Right ventricle myocardium inferior (tissue), 1 donor: Measurements from ENCODE around the gene PPM1E. TPM values are rescaled to one million over a fixed set of nuclear protein-coding genes. Genes with fewer than 3 reads are reported as not detected.
"Not testable (repeated sequence)": the region's sequence is repeated elsewhere in the genome, so short reads cannot be mapped to it uniquely, and the experiment has no call there.

ENCODE experiments used
- ATAC-seq: fragments of 200-7000 bp; cut with Tn5 transposase; one replicate; pipeline ENCODE4 v1.9.1; 2020; ENCODE audit warnings: mild to moderate bottlenecking, moderate library complexity
- DNase-seq: peaks from one replicate; pipeline ENCODE4 v3.0.0; 2021; ENCODE audit errors: missing footprints
- intact Hi-C: fragments of 100-400 bp; cut with DNase I; formaldehyde crosslinking; loops from one replicate; pipeline ENCODE4 v1.11.0; 2022
- total RNA-seq: library from RNA; stranded (reverse); fragmentation: NEBNext Ultra II Directional; extraction: Animal tissue kit (Norgen Biotek cat#: 25700); gene quantifications from one replicate; pipeline ENCODE4 v1.2.1, GENCODE V29; 2021
- donor health status: DM: no; HTN: yes; CAD: no; lungs with severe emphysema.

The PPM1E gene
- total RNA-seq, 1 donor from 2014 or later: 2.3 TPM

DNA sequence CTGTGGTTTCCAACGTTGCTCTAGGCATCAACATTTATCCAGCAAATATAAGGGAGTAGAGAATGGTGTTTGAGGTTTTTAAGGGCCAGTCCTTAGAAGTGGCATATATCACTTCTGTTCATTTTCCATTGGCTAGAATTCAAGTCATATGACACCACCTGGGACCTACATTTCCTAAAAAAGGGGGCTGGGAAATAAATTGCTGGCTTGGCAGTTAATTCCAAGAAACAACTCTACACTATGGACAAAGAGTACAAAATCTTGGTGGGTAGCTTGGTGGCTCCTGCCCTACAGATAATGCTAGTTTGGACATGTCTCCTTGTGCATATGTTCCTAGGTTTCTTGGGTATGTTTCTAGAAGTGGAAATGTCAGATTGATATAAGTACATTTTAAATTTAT is 7.6 kb downstream of the PPM1E start:
- ATAC-seq: no peak
- intact Hi-C loops: no loop called here
- DNase-seq: no peak

DNA sequence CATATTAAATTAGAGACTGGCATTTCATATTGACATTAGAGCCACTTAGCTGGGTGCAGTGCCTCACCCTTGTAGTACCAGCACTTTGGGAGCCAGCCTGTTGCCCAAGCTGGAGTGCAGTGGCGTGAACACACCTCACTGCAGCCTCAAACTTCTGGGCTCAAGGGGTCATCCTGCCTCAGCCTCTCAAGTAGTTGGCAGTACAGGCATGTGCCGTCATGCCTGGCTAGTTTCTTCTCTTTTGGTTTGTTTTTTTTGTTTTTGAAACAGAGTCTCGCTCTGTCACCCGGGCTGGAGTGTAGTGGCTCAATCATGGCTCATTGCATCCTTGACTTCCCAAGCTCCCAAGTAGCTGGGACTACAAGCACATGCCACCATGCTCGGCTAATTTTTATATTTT is 8.7 kb downstream of the PPM1E start:
- intact Hi-C loops: no loop called here
- ATAC-seq (no peak), DNase-seq (no peak)

DNA sequence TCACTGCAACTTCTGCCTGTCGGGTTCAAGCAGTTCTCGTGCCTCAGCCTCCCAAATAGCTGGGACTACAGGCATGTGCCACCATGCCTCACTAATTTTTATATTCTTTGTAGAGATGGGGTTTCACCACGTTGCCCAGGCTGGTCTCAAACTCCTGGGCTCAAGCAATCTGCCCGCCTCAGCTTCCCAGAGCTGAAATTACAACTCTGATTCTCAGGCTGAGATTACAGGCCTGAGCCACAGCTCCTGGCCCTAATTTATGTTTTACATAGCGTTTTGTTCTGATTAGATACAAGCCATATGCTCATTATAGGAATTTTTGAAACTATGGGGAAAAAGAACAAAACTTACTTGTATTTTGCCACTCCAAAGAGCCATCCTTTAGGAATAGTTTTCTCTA is 22.8 kb downstream of the PPM1E start:
- ATAC-seq, DNase-seq, intact Hi-C loops: not testable (repeated sequence)

DNA sequence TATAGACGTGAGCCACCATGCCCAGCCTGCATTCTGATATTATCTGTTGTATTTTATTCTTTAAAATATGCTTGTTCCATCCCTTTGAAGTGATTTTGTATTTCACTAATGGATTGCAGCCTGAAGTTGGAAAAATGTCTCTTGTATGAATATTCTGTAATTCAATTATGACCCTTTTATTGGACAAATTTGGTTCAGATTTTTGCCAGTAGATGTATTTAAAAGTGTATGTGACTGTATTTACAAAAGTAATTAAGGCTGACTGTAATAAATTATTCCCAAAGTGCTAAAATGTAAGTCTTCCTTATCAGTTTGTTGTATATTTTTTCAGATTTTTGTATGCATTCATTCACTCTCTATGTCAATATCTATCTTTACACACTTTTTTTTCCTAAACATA is 23.8 kb downstream of the PPM1E start:
- ATAC-seq (no peak), DNase-seq (no peak)
- intact Hi-C loops: no loop called here

DNA sequence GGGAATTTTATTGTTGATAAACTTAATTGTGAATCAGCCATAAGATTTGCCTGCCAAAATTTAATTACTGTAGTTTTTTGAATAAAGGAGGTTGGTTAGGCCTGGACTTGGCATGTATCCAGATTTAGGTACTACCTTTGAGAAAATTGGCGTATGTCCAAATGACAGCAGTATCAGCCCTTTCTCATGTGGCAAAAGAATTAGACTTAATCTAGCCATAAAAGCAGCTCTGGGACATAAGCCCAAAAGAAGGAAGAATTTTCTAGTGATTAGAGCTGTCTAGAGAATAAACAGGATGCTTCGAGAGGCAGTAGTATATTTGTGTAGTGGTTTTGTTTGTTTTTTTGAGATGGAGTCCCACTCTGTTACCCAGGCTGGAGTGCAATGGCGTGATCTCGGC is 27.7 kb downstream of the PPM1E start:
- intact Hi-C loops: no loop called here
- ATAC-seq (no peak), DNase-seq (no peak)

DNA sequence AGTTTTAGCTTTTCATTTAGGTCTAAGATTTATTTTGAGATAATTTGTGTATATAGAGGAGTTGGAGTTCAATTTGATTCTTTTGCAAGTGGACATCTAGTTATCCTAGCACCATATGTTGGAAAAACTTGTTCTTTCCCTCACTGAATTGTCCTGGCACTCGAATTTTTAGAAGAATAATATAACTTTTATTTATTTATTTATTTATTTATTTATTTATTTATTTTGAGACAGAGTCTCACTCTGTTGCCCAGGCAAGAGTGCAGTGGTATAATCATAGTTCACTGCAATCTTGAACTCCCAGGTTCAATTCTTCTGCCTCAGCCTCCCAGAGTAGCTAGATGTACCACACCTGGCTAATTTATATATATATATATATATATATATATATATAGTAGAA is 29.4 kb downstream of the PPM1E start:
- DNase-seq (no peak), ATAC-seq (no peak)
- intact Hi-C loops: no loop called here

DNA sequence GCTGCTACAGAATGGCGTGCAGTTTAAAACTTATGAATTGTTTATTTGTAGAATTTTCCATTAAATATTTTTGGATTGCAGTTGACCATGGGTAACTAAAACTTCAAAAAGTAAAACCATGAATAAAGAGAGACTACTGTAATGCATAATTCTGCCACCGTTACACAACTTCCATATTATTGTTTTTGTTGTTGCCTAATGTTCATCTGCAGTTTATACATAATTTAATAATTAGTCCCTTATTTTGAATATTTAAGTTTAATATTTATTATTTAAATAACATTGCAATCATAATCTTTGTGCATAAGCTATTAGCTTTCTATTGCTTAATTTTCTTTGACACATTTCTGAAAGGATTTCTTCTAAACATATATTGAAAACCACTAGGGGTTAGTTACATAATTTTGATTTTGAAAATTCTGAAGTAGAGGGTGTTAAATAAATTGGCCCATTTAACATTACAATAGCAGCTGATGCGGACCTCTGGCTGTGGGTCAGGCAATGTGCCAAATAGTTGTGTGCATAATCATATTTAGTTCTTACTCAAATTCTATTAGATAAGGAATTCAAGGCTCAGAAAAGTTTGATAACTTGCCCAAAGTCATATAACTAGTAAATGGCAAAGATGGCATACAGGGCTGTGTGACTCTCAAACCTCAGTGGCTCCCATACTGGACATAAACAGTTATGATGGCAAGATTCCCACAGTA is 31.1 kb downstream of the PPM1E start:
- intact Hi-C loops: no loop called here
- DNase-seq (no peak), ATAC-seq (no peak)

DNA sequence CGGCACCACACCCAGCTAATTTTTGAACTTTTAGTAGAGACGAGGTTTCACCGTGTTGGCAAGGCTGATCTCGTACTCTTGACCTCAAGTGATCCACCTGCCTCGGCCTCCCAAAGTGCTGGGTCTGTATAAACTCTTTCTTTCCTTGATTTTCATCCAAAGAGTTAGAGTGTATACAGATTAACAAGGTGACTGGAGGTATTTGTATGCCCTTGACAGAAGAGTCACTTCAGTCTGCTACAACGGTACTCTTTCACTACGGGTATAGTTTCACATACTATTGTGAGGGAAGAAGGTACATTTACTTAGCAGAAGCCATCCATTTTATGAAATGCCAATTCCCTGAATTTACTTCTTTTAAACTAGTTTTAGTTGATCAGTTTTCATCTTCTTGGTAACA is 32.5 kb downstream of the PPM1E start:
- ATAC-seq (no peak), DNase-seq (no peak)
- intact Hi-C loops: no loop called here

DNA sequence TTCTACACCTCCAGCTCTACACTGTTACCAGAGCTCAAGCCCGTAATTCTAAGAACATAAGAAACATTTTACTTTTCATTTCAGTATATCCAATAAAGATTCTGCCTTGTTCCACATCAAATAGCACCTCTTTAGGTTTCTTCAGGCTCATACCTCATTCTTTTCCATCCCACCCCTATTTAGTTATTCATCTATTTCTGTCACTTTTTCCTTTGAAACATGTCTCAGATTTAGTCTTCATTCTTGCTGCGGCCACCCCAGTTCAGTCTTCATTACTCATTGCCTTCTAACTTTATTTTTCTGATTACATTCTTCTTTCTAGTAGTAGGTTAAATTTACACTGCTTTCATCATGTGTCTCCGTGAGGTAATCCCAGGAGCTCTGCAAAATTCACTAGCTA is 33.5 kb downstream of the PPM1E start:
- DNase-seq: no peak
- ATAC-seq: no peak
- intact Hi-C loops: no loop called here

DNA sequence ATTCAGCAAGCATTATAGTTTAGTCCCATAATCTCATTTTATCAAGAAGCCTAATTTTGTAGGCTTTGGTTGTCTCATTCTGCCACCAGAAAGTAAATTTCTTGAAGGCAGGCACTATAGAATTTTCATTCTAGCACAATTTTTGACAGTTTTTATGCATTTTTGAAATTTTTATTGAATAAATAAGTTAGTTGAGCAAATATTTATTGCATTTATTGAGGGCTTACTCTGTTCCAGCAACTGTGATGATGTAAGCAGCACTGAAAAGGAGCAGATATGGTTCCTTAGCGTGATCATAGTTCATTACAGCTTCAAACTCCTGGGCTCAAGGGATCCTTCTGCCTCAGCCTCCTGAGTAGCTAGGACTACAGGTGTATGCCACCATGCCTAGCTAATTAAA is 34.2 kb downstream of the PPM1E start:
- DNase-seq (no peak), ATAC-seq (no peak)
- intact Hi-C loops: no loop called here

DNA sequence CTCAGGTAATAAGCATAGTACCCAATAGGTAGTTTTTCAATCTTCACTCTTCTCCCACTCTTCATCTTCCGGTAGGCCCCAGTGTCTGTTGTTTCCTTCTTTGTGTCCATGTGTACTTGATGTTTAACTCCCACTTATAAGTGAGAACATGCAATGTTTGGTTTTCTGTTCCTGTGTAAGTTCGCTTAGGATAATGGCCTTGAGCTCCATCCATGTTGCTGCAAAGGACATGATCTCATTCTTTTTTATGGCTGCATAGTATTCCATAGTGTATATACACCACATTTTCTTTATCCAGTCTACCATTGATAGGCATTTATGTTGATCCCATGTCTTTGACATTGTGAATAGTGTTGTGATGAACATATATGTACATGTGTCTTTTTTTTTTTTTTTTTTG is 38.9 kb downstream of the PPM1E start:
- ATAC-seq, intact Hi-C loops, DNase-seq: not testable (repeated sequence)

DNA sequence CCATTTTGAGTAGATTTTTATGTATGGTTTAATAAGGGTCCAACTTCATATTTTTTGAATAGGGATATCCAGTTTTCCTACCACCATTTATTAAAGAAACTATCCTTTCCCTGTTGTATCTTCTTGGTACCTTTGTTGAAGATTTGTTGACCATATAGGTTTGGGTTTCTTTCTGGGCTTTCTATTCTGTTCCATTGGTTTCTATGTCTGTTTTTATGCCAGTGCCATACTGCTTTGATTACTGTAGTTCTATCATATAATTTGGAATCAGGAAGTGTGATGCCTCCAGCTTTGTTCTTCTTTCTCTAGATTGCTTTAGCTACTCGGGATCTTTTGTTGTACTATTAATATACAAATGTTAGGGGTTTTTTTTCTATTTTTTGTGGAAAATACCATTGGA is 46.5 kb downstream of the PPM1E start:
- ATAC-seq: no peak
- no peak for DNase-seq
- intact Hi-C loops: no loop called here

DNA sequence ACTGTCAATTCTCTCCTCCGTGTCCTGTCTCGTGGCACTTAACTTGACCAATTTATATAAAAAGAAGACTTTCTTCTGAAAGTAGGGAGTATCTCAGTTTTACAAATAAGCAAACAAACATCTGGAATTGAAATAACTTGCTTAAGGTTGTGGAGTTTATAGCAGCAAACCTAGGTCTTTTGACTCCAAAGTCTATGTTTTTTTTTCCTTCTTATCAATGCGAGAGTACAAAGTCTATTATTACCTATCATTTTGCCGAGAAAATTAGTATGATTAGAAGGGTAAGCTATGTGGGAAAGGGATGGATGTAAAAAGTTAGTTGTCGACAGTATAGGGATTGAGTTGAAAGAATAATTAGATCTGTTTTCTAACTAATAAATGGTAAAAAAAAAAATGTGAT is 50.4 kb downstream of the PPM1E start:
- ATAC-seq (no peak), DNase-seq (no peak)
- intact Hi-C loops: no loop called here

DNA sequence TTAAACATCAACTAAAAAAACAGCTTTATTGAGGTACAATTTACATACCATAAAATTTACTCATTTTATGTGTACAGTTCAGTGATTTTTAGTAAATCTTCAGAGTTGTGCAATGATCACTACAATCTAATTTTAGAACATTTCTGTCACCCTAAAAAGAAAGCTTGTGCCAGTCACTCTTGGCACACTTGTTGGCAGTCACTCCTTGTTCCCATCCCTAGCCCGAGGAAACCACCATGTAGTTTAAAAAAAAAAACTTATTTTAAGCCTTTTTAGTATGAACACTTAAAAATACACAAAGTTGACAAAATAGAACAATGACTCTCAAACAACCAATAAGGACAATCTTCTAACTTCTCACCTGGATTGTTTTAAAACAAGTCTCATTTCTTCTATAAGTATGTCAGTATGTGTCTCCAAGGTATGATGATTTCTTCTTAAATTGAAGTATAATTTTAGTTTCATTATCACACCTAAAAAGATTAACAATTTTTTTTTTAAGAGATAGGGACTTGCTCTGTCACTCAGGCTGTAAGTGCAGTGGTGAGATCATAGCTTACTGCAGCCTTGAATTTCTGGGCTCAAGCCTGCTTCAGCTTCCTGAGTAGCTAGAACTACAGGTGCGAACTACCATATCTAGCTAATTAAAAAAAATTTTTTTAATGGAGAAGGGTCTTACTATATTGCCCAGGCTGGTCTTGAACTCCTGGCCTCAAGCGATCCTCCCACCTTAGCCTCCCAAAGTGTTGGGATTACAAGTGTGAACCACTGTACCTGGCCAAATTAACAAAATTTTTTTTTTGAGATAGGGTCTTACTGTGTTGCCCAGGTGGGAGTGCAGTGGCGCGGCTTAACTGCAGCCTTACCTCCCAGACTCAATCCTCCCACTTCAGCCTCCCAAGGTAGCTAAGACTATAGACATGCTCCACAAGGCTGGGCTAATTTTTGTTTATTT is 53.2 kb downstream of the PPM1E start:
- ATAC-seq: peak; percentile 64
- intact Hi-C loops: no loop called here
- no peak for DNase-seq

DNA sequence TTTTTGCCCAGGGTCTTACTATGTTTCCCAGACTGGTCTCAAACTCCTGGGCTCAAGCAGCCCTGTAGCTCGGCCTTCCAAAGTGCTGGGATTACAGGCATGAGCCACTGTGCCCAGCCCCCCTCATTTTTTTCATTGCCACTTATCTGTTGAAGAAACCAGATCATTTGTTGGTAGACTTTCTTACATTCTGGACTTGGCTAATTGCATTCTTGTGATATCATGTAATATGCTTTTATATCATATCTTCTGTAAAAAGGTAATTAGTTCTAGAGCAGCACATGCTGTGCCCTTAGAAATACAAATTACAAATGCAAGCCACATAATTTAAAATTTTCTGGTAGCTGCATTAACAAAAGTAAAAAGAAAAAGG is 53.9 kb downstream of the PPM1E start:
- intact Hi-C loops: no loop called here
- DNase-seq (no peak), ATAC-seq (no peak)

DNA sequence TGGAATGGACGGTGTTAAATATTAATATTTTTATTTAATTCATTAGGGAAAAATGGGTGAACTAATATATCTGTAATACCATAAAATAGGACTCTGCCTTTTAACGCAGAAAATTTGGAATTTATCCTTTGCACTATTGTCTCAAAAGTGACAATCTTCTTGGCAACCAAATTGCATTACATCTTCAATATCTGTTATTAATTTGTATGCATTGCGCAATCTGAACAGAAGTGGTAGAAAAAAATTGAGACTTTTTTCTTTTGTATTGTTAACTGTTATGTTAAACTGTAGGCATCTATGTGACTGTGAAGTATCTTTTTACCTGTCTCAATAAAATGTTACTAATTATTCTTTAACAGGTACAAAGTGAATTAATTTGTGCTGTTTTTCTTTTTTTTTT is 55.6 kb downstream of the PPM1E start:
- ATAC-seq: no peak
- DNase-seq: no peak
- intact Hi-C loops: no loop called here

DNA sequence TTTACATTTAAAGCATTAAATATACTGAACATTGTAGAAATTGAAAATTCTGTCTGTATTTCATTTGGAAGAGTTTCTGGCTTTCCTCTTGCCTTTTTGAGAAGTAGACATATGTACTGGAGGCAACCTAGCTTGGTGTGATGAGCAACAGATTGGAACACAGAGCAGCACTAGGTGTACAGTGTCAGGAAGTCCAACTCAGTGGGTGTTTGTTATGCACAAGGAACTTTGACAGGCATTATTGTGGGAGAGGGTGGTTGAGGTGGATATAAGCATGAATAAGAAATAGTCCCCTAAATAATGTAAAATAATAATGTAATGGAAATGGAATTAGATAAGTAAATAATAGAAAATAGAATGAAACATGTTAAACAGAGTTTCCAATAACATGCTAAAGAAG is 58.1 kb downstream of the PPM1E start:
- ATAC-seq (no peak), DNase-seq (no peak)
- intact Hi-C loops: no loop called here

DNA sequence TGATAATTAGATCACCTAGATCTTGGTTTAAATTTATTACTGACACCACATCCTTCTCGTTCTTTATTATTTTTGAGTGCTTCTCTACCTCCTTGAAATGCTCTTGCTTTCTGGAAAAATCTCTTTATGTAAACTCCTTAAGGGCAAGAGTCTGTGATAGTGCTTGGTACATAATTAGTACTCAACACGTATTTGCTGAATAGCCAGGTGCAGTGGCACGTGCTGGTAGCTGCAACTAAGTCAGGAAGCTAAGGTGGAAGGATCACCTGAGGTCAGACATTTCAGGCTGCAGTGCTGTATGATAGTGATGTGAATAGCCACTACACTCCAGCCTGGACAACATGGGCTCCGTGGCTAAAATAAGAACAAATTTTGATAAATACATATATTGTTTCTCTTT is 63.0 kb downstream of the PPM1E start:
- ATAC-seq: no peak

DNA sequence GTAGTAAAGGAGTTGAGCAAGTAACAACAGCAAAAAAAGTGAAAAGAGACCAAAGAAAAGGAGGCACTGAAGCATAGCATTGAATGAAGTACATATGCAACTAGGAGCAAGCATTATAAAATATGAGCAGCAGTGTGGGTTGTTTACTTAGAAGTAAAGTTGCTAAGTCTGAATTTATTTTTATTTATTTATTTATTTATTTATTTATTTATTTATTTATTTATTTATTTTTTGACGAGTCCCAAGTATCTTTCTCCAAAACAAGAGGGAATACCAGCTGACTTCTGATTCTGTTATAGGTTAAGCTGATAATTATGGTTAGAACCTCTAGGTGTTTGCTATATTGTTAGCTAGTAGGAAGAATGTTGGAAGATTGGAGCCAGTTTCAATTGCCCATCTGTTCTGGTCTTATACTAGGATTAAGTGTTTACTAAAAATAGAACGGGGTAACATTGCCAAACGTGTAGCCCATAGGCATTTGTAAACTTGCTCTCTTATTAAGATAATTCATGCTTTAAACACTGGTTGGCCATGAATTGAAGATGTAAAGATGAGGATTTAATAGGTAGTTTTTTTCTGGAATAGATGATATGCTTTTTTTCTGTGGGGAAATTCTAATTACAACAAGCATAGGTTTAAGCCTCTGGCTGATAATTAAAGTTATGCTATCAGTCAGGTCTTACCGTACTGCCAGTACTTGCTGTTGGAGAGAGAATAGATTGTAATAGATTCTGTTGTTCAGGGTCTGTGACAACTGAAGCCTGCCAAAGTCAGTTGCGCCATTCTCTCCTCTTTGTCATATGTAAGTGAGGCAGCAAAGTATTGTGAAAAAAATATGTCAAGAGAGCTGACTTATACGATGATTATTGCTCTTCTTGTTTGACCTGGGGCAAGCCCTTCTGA is 66.7 kb downstream of the PPM1E start:
- intact Hi-C loops: no loop called here
- DNase-seq: no peak
- ATAC-seq: peak; percentile 81

More for the DNA sequence above, 63.0 kb downstream of the PPM1E start:
- DNase-seq: no peak
- intact Hi-C loops: no loop called here
